Measurements from ENCODE around the gene KRTAP2-4. TPM values are rescaled to one million over a fixed set of nuclear protein-coding genes. Genes with fewer than 3 reads are reported as not detected.

The KRTAP2-4 gene
- total RNA-seq, 4 donors from 2014 or later: not detected

Other genes with a start within 250 kb of the KRTAP2-4 start
- gene KRT10, start 243.3 kb downstream of the KRTAP2-4 start, total RNA-seq: 10 to 100 TPM in 2 of 4 donors, 1 to 10 TPM in 2; 5.1 to 19.0 (median 8.1) TPM
- 10 to 100 TPM in 1 of 4 donors, 1 to 10 TPM in 2, not detected in 1; 4.9 to 18.2 (median 9.1) TPM for gene KRT12, start 198.7 kb downstream of the KRTAP2-4 start, total RNA-seq
- gene KRT20, start 180.6 kb downstream of the KRTAP2-4 start, total RNA-seq: 100 to 1,000 TPM; 111 to 978 (median 820) TPM
- 1 to 10 TPM in 2 of 4 donors, not detected in 2; 1.1 to 2.5 TPM for gene KRT23, start 128.2 kb downstream of the KRTAP2-4 start, total RNA-seq
- gene KRT39, start 98.9 kb downstream of the KRTAP2-4 start, total RNA-seq: not detected
- 1 to 10 TPM in 1 of 4 donors, under 1 TPM in 2, not detected in 1; 0.88 to 1.0 (median 0.94) TPM for gene KRT40, start 81.6 kb downstream of the KRTAP2-4 start, total RNA-seq
- gene KRTAP3-3, start 71.7 kb downstream of the KRTAP2-4 start, total RNA-seq: not detected
- not detected for gene KRTAP3-2, start 66.0 kb downstream of the KRTAP2-4 start, total RNA-seq
- not detected for gene KRTAP3-1, start 56.8 kb downstream of the KRTAP2-4 start, total RNA-seq
- not detected for gene KRTAP1-5, start 38.7 kb downstream of the KRTAP2-4 start, total RNA-seq
- gene KRTAP1-4, start 35.7 kb downstream of the KRTAP2-4 start, total RNA-seq: not detected
- not detected for gene KRTAP1-3, start 31.0 kb downstream of the KRTAP2-4 start, total RNA-seq
- not detected for gene KRTAP1-1, start 24.4 kb downstream of the KRTAP2-4 start, total RNA-seq
- not detected for gene KRTAP2-1, start 18.6 kb downstream of the KRTAP2-4 start, total RNA-seq
- gene KRTAP2-2, start 10.6 kb downstream of the KRTAP2-4 start, total RNA-seq: not detected
- not detected for gene KRTAP2-3, start 5.8 kb downstream of the KRTAP2-4 start, total RNA-seq
- not detected for gene KRTAP4-7, start 18.3 kb upstream of the KRTAP2-4 start, total RNA-seq
- not detected for gene KRTAP4-8, start 32.3 kb upstream of the KRTAP2-4 start, total RNA-seq
- not detected for gene KRTAP4-16, start 36.3 kb upstream of the KRTAP2-4 start, total RNA-seq
- gene KRTAP4-9, start 39.5 kb upstream of the KRTAP2-4 start, total RNA-seq: not detected
- not detected for gene KRTAP4-11, start 52.5 kb upstream of the KRTAP2-4 start, total RNA-seq
- gene KRTAP4-12, start 58.3 kb upstream of the KRTAP2-4 start, total RNA-seq: not detected
- gene KRTAP4-6, start 74.7 kb upstream of the KRTAP2-4 start, total RNA-seq: not detected
- not detected for gene KRTAP4-5, start 83.9 kb upstream of the KRTAP2-4 start, total RNA-seq
- not detected for gene KRTAP4-4, start 94.9 kb upstream of the KRTAP2-4 start, total RNA-seq
- gene KRTAP4-3, start 102.3 kb upstream of the KRTAP2-4 start, total RNA-seq: not detected
- gene KRTAP4-2, start 112.3 kb upstream of the KRTAP2-4 start, total RNA-seq: not detected
- gene KRTAP4-1, start 119.0 kb upstream of the KRTAP2-4 start, total RNA-seq: not detected
- not detected for gene KRTAP9-1, start 124.0 kb upstream of the KRTAP2-4 start, total RNA-seq
- gene KRTAP9-2, start 160.8 kb upstream of the KRTAP2-4 start, total RNA-seq: not detected
- gene KRTAP9-3, start 166.6 kb upstream of the KRTAP2-4 start, total RNA-seq: not detected
- not detected for gene KRTAP9-8, start 172.1 kb upstream of the KRTAP2-4 start, total RNA-seq
- not detected for gene KRTAP9-4, start 183.8 kb upstream of the KRTAP2-4 start, total RNA-seq
- not detected for gene KRTAP9-9, start 189.5 kb upstream of the KRTAP2-4 start, total RNA-seq
- gene KRTAP9-6, start 199.5 kb upstream of the KRTAP2-4 start, total RNA-seq: not detected
- not detected for gene KRTAP9-7, start 209.8 kb upstream of the KRTAP2-4 start, total RNA-seq
- gene KRTAP29-1, start 237.0 kb upstream of the KRTAP2-4 start, total RNA-seq: not detected
- gene KRTAP16-1, start 243.4 kb upstream of the KRTAP2-4 start, total RNA-seq: not detected
- gene KRTAP17-1, start 249.8 kb upstream of the KRTAP2-4 start, total RNA-seq: not detected